Activated T-cell treated with anti-CD3 and anti-CD28 coated beads, Interleukin-2, amount 50 U/mL, for 72 hours (primary cell): Measurements from ENCODE around the gene ZIC4. TPM values are rescaled to one million over a fixed set of nuclear protein-coding genes. Genes with fewer than 3 reads are reported as not detected.

Experiments
- ATAC-seq, 2 donors: fragments of 150-1000 bp; cut with Tn5 transposase; replicated peaks in 1 of 2; 2 replicates each; pipeline ENCODE4 v1.10.0; 2021; ENCODE audit warnings: moderate library complexity in 2 of 2, mild to moderate bottlenecking in 1 of 2
- DNase-seq, 2 donors: peaks; one replicate each; pipeline ENCODE4 v3.0.0; 2021 to 2022; ENCODE audit warnings: mixed read lengths in 1 of 2
- H3K27ac Mint-ChIP-seq: one replicate; pipeline ENCODE4 v1.8.0; 2022; ENCODE audit warnings: mild to moderate bottlenecking, moderate library complexity, mixed read lengths
- H3K27me3 Mint-ChIP-seq: one replicate; pipeline ENCODE4 v1.8.0; 2022; ENCODE audit warnings: low read depth, mixed read lengths
- H3K36me3 Mint-ChIP-seq, 2 donors: one replicate each; pipeline ENCODE4 v1.8.0; 2022; ENCODE audit warnings: mixed read lengths in 2 of 2, mild to moderate bottlenecking in 1 of 2; ENCODE audit not compliant: insufficient read depth in 2 of 2
- H3K4me1 Mint-ChIP-seq: one replicate; pipeline ENCODE4 v1.8.0; 2022; ENCODE audit warnings: low read depth, mixed read lengths
- H3K4me3 Mint-ChIP-seq, 2 donors: one replicate each; pipeline ENCODE4 v1.8.0; 2022; ENCODE audit warnings: mild to moderate bottlenecking in 2 of 2, mixed read lengths in 2 of 2, moderate library complexity in 2 of 2
- H3K9me3 Mint-ChIP-seq, 2 donors: one replicate each; pipeline ENCODE4 v1.8.0; 2022; ENCODE audit warnings: mixed read lengths in 2 of 2
- total RNA-seq, 2 donors: library from RNA; stranded (reverse); gene quantifications; one replicate each; pipeline ENCODE4 v1.2.3, GENCODE V29; 2022

The ZIC4 gene
- total RNA-seq, 2 donors from 2014 or later = not detected

GRCh38 chr3:147414390-147415138 is 8.2 kb upstream of the ZIC4 start:
- no peak overlapping the region for H3K27ac Mint-ChIP-seq
- ATAC-seq = no peak
- DNase-seq = no peak
- H3K9me3 Mint-ChIP-seq = peaks cover 2 to 3% of the 10 kb centered on the region in 2 donors
- H3K36me3 Mint-ChIP-seq = peaks cover 8 to 10% of the 10 kb centered on the region in 2 donors
- peaks cover 71% of the 10 kb centered on the region for H3K27me3 Mint-ChIP-seq
- H3K4me3 Mint-ChIP-seq = peak overlapping the region in 1 of 2 donors; percentile 39
- peaks cover 21% of the 10 kb centered on the region for H3K4me1 Mint-ChIP-seq

GRCh38 chr3:147413686-147414389 is 7.5 kb upstream of the ZIC4 start:
- peaks cover 21% of the 10 kb centered on the region for H3K4me1 Mint-ChIP-seq
- peak overlapping the region; percentile 79 for H3K4me3 Mint-ChIP-seq
- H3K9me3 Mint-ChIP-seq = peaks cover 2 to 3% of the 10 kb centered on the region in 2 donors
- ATAC-seq (no peak), DNase-seq (no peak)
- H3K36me3 Mint-ChIP-seq = peaks cover 10 to 13% of the 10 kb centered on the region in 2 donors
- H3K27me3 Mint-ChIP-seq = peaks cover 74% of the 10 kb centered on the region
- H3K27ac Mint-ChIP-seq = no peak overlapping the region

- peaks cover 16 to 18% of the 10 kb centered on the region in 2 donors for H3K36me3 Mint-ChIP-seq
- H3K4me1 Mint-ChIP-seq = peaks cover 24% of the 10 kb centered on the region
- H3K27ac Mint-ChIP-seq = no peak overlapping the region
- DNase-seq (no peak), ATAC-seq (no peak)
- H3K27me3 Mint-ChIP-seq = peaks cover 74% of the 10 kb centered on the region
- peak overlapping the region; percentile 79 for H3K4me3 Mint-ChIP-seq
- H3K9me3 Mint-ChIP-seq = peaks cover 4 to 6% of the 10 kb centered on the region in 2 donors
These were observed 6.8 kb upstream of the ZIC4 start for GRCh38 chr3:147412917-147413685.

GRCh38 chr3:147412261-147412916 is 6.0 kb upstream of the ZIC4 start:
- H3K36me3 Mint-ChIP-seq = peaks cover 16 to 23% of the 10 kb centered on the region in 2 donors
- peaks cover 4 to 6% of the 10 kb centered on the region in 2 donors for H3K9me3 Mint-ChIP-seq
- peaks cover 31% of the 10 kb centered on the region for H3K4me1 Mint-ChIP-seq
- H3K27ac Mint-ChIP-seq = peak overlapping the region; percentile 54
- DNase-seq (no peak), ATAC-seq (no peak)
- peaks cover 74% of the 10 kb centered on the region for H3K27me3 Mint-ChIP-seq
- peak overlapping the region; percentile 40 to 70 for H3K4me3 Mint-ChIP-seq

- H3K4me3 Mint-ChIP-seq = peak overlapping the region; percentile 59 to 80
- peaks cover 72% of the 10 kb centered on the region for H3K27me3 Mint-ChIP-seq
- peak overlapping the region; percentile 80 for H3K27ac Mint-ChIP-seq
- peaks cover 16 to 23% of the 10 kb centered on the region in 2 donors for H3K36me3 Mint-ChIP-seq
- no peak for ATAC-seq
- peaks cover 4 to 6% of the 10 kb centered on the region in 2 donors for H3K9me3 Mint-ChIP-seq
- peaks cover 31% of the 10 kb centered on the region for H3K4me1 Mint-ChIP-seq
- no peak for DNase-seq
These were observed 5.5 kb upstream of the ZIC4 start for GRCh38 chr3:147411815-147412241.

- H3K9me3 Mint-ChIP-seq = peaks cover 4 to 6% of the 10 kb centered on the region in 2 donors
- no peak for ATAC-seq
- peaks cover 76% of the 10 kb centered on the region for H3K27me3 Mint-ChIP-seq
These were observed 5.0 kb upstream of the ZIC4 start for GRCh38 chr3:147411238-147411814.

GRCh38 chr3:147410526-147411237 is 4.3 kb upstream of the ZIC4 start:
- H3K27ac Mint-ChIP-seq = no peak overlapping the region
- peaks cover 4 to 6% of the 10 kb centered on the region in 2 donors for H3K9me3 Mint-ChIP-seq
- H3K36me3 Mint-ChIP-seq = peaks cover 22 to 23% of the 10 kb centered on the region in 2 donors
- peaks cover 31% of the 10 kb centered on the region for H3K4me1 Mint-ChIP-seq
- ATAC-seq (peak in 1 of 2 donors; percentile 36), DNase-seq (no peak)
- H3K27me3 Mint-ChIP-seq = peaks cover 82% of the 10 kb centered on the region
- H3K4me3 Mint-ChIP-seq = peak overlapping the region; percentile 59 to 80

More at GRCh38 chr3:147411238-147411814, 5.0 kb upstream of the ZIC4 start:
- Mint-ChIP-seq H3K27ac (peak overlapping the region; percentile 80), H3K36me3 (peaks cover 21 to 23% of the 10 kb centered on the region in 2 donors), H3K4me3 (peak overlapping the region; percentile 59 to 80), H3K4me1 (peaks cover 31% of the 10 kb centered on the region)
- no peak for DNase-seq

GRCh38 chr3:147410116-147410525 is 3.8 kb upstream of the ZIC4 start:
- peaks cover 31% of the 10 kb centered on the region for H3K4me1 Mint-ChIP-seq

GRCh38 chr3:147409143-147410115 is 3.1 kb upstream of the ZIC4 start, which contains the start of gene ZIC1:
Gene ZIC1, plus strand, starts transcription at chr3:147409365. Its CDS starts 748 bp downstream, at chr3:147410113.
- peak within 1 kb of the TSS; percentile 27 to 59 for H3K4me3 Mint-ChIP-seq
- peaks cover 19 to 22% of the 10 kb centered on the region in 2 donors for H3K36me3 Mint-ChIP-seq
- H3K27me3 Mint-ChIP-seq = peaks cover 80% of the 10 kb centered on the region
- ATAC-seq (no peak), DNase-seq (no peak)
- peak within 1 kb of the TSS; percentile 89 for H3K27ac Mint-ChIP-seq
- peaks cover 31% of the 10 kb centered on the region for H3K4me1 Mint-ChIP-seq
- H3K9me3 Mint-ChIP-seq = peaks cover 4 to 6% of the 10 kb centered on the region in 2 donors

More at GRCh38 chr3:147410116-147410525, 3.8 kb upstream of the ZIC4 start:
- H3K9me3 Mint-ChIP-seq = peaks cover 4 to 6% of the 10 kb centered on the region in 2 donors
- ATAC-seq = no peak
- no peak overlapping the region for H3K27ac Mint-ChIP-seq
- no peak for DNase-seq
- H3K4me3 Mint-ChIP-seq = peak overlapping the region in 1 of 2 donors; percentile 59
- H3K36me3 Mint-ChIP-seq = peaks cover 22 to 23% of the 10 kb centered on the region in 2 donors
- peaks cover 82% of the 10 kb centered on the region for H3K27me3 Mint-ChIP-seq

GRCh38 chr3:147408188-147409100 is 2.1 kb upstream of the ZIC4 start:
- H3K4me1 Mint-ChIP-seq = peaks cover 28% of the 10 kb centered on the region
- H3K36me3 Mint-ChIP-seq = peaks cover 19 to 22% of the 10 kb centered on the region in 2 donors
- ATAC-seq (no peak), DNase-seq (no peak)
- H3K27me3 Mint-ChIP-seq = peaks cover 83% of the 10 kb centered on the region
- H3K4me3 Mint-ChIP-seq = peak overlapping the region; percentile 27 to 48
- H3K27ac Mint-ChIP-seq = peak overlapping the region; percentile 89
- H3K9me3 Mint-ChIP-seq = peaks cover 3 to 6% of the 10 kb centered on the region in 2 donors
